SK-N-SH (cell line): ENCODE data around the gene ATP6V0A1.

Experiments
- CTCF ChIP-seq: fragments of 200-600 bp; sonication (generic); IDR thresholded peaks from 2 replicates; pipeline ENCODE4 v1.6.1; 2017; ENCODE audit warnings: antibody characterized with exemption, mild to moderate bottlenecking, moderate library complexity
- GABPA ChIP-seq: IDR thresholded peaks from 2 replicates; pipeline ENCODE4 v1.4.0; 2012; ENCODE audit warnings: low read depth, mild to moderate bottlenecking
- POLR2AphosphoS5 ChIP-seq: IDR thresholded peaks from 2 replicates; pipeline ENCODE4 v1.6.1; 2012; ENCODE audit warnings: low read depth, low read length
- RCOR1 ChIP-seq: fragments of 150-350 bp; IDR thresholded peaks from 2 replicates; pipeline ENCODE4 v1.6.1; 2017; ENCODE audit warnings: antibody characterized with exemption, low read length
- RFX5 ChIP-seq: IDR thresholded peaks from 2 replicates; pipeline ENCODE4 v1.6.1; 2012; ENCODE audit warnings: mild to moderate bottlenecking, improper control_type of control experiment, low read length
- TAF1 ChIP-seq: IDR thresholded peaks from 2 replicates; pipeline ENCODE4 v1.6.1; 2012; ENCODE audit warnings: low read depth, mild to moderate bottlenecking, low read length, moderate library complexity, borderline replicate concordance
- TF ChIP-seq, protein P1 (sequence below): fragments of 150-350 bp; IDR thresholded peaks from 2 replicates; pipeline ENCODE4 v1.6.1; 2017; ENCODE audit warnings: antibody characterized with exemption, low read length, low read depth, borderline replicate concordance
- TF ChIP-seq, protein P2 (sequence below): IDR thresholded peaks from 2 replicates; pipeline ENCODE4 v1.4.0; 2012; ENCODE audit warnings: low read depth, borderline replicate concordance
- TF ChIP-seq, protein P3 (sequence below): IDR thresholded peaks from 2 replicates; pipeline ENCODE4; 2012

- TF ChIP-seq CTCF (no peak), RFX5 (no peak), TAF1 (no peak), POLR2AphosphoS5 (no peak), RCOR1 (no peak), GABPA (no peak)
- TF ChIP-seq, protein P1, sequence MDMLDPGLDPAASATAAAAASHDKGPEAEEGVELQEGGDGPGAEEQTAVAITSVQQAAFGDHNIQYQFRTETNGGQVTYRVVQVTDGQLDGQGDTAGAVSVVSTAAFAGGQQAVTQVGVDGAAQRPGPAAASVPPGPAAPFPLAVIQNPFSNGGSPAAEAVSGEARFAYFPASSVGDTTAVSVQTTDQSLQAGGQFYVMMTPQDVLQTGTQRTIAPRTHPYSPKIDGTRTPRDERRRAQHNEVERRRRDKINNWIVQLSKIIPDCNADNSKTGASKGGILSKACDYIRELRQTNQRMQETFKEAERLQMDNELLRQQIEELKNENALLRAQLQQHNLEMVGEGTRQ = no peak
- TF ChIP-seq, protein P2, sequence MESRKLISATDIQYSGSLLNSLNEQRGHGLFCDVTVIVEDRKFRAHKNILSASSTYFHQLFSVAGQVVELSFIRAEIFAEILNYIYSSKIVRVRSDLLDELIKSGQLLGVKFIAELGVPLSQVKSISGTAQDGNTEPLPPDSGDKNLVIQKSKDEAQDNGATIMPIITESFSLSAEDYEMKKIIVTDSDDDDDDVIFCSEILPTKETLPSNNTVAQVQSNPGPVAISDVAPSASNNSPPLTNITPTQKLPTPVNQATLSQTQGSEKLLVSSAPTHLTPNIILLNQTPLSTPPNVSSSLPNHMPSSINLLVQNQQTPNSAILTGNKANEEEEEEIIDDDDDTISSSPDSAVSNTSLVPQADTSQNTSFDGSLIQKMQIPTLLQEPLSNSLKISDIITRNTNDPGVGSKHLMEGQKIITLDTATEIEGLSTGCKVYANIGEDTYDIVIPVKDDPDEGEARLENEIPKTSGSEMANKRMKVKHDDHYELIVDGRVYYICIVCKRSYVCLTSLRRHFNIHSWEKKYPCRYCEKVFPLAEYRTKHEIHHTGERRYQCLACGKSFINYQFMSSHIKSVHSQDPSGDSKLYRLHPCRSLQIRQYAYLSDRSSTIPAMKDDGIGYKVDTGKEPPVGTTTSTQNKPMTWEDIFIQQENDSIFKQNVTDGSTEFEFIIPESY = no peak
- TF ChIP-seq, protein P3, sequence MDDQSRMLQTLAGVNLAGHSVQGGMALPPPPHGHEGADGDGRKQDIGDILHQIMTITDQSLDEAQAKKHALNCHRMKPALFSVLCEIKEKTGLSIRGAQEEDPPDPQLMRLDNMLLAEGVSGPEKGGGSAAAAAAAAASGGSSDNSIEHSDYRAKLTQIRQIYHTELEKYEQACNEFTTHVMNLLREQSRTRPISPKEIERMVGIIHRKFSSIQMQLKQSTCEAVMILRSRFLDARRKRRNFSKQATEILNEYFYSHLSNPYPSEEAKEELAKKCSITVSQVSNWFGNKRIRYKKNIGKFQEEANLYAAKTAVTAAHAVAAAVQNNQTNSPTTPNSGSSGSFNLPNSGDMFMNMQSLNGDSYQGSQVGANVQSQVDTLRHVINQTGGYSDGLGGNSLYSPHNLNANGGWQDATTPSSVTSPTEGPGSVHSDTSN = no peak
Measured at GRCh38 chr17:42484304-42484703, 25.6 kb downstream of the ATP6V0A1 start.
